ENCODE data around the gene SH3RF2.

DNA sequence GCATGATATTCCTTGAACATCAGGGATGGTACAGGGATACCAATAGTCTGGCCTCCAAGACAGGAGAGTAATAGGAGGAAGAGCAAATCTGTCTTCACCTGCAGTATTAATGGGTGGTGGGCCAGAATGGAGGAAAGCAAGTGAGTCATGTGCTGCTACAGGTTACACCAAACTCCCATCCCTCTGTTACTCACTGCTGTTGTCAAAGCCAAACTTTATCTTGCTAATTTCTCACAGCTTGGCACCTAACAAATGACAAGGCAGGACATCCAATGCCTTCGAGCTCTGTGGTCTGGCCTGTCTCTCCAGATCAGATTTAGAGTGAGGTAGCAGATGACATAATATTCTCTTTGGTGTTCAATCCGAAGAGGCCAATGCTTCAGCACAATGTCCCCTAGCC lies 142.2 kb downstream of the SH3RF2 start:
- TF ChIP-seq CTCF (conservative IDR thresholded peaks at IDR 0.05; ENCODE audit: low read length), result no peak
- no peak for TF ChIP-seq EZH2phosphoT487 (IDR thresholded peaks at IDR 0.05; ENCODE audit: borderline replicate concordance, low read depth, low read length)

Measured in OCI-LY7 (cell line).